H1 (cell line): Measurements from ENCODE around the gene EPB41L4A. TPM values are rescaled to one million over a fixed set of nuclear protein-coding genes. Genes with fewer than 3 reads are reported as not detected.

Experiments used
- CTCF ChIA-PET: fragments of 300-600 bp; sonication (Branson Sonifier 250); formaldehyde crosslinking; loops from one replicate; lab custom pipeline; 2021; ENCODE audit not compliant: partially characterized antibody; lab: Charles Lee
- POLR2A ChIA-PET: fragments of 300-600 bp; sonication (Branson Sonifier 250); formaldehyde crosslinking; loops from one replicate; lab custom pipeline; 2021; ENCODE audit warnings: inconsistent platforms; ENCODE audit not compliant: partially characterized antibody; lab: Charles Lee
- DNase-seq, 2 experiments: peaks; one replicate each; pipeline versions ENCODE4 v3.0.0 to v3.0.0-alpha.2; 2010 to 2022; ENCODE audit warnings: low spot score in 2 of 2, low read depth in 1 of 2, mixed read lengths in 1 of 2
- FAIRE-seq: peaks from 2 replicates; lab custom pipeline; 2011; peaks lifted over from hg19 to GRCh38; lab: Jason Lieb, UNC
- H2AFZ ChIP-seq: 2 replicates; pipeline ENCODE4 v1.8.1; 2012; ENCODE audit warnings: low read length, inconsistent platforms
- H2AK5ac ChIP-seq: 2 replicates; pipeline ENCODE4 v1.6.1; 2013; ENCODE audit warnings: low read depth, low read length
- H2BK120ac ChIP-seq: replicated peaks from 2 replicates; pipeline ENCODE3; 2013; ENCODE audit warnings: low read depth, low read length, inconsistent platforms
- H2BK12ac ChIP-seq: 2 replicates; pipeline ENCODE4 v1.6.1; 2013; ENCODE audit warnings: low read depth, low read length
- H2BK15ac ChIP-seq: 2 replicates; pipeline ENCODE4 v1.6.1; 2013; ENCODE audit warnings: low read length
- H2BK20ac ChIP-seq: 2 replicates; pipeline ENCODE4 v1.6.1; 2013; ENCODE audit warnings: low read length
- H2BK5ac ChIP-seq: 2 replicates; pipeline ENCODE4 v1.6.1; 2013; ENCODE audit warnings: low read depth, low read length
- H3K14ac ChIP-seq: 2 replicates; pipeline ENCODE4 v1.6.1; 2013; ENCODE audit warnings: inconsistent platforms; ENCODE audit not compliant: insufficient read length
- H3K18ac ChIP-seq: 2 replicates; pipeline ENCODE4 v1.6.1; 2013; ENCODE audit warnings: low read length; ENCODE audit errors: extremely low read depth
- H3K23ac ChIP-seq: 2 replicates; pipeline ENCODE4 v1.6.1; 2013; ENCODE audit warnings: inconsistent platforms; ENCODE audit not compliant: insufficient read length
- H3K23me2 ChIP-seq: 2 replicates; pipeline ENCODE4 v1.6.1; 2013; ENCODE audit warnings: low read depth, low read length
- H3K27ac ChIP-seq: 2 replicates; pipeline ENCODE4 v1.6.1; 2011; ENCODE audit warnings: low read depth, low read length, inconsistent platforms
- H3K27me3 ChIP-seq, 4 experiments: replicated peaks in 1 of 4; 1 replicate in 1 of 4; 2 replicates in 3 of 4; pipeline versions ENCODE4 v1.6.1 to v1.8.1; 2011 to 2013; ENCODE audit warnings: low read length in 3 of 4, mild to moderate bottlenecking in 3 of 4, inconsistent platforms in 2 of 4, mixed read lengths in 2 of 4, moderate library complexity in 1 of 4; ENCODE audit not compliant: control insufficient read depth in 3 of 4, insufficient read depth in 3 of 4; ENCODE audit errors: extremely low read depth in 1 of 4
- H3K36me3 ChIP-seq, 4 experiments: 2 replicates each; pipeline versions ENCODE4 v1.6.1 to v1.8.1; 2011 to 2013; ENCODE audit warnings: mild to moderate bottlenecking in 4 of 4, low read length in 3 of 4, moderate library complexity in 2 of 4, control low read depth in 1 of 4, inconsistent platforms in 1 of 4; ENCODE audit not compliant: insufficient read depth in 4 of 4, control insufficient read depth in 2 of 4
- H3K4ac ChIP-seq: replicated peaks from 2 replicates; pipeline ENCODE3; 2013; ENCODE audit warnings: low read length, low read depth, mixed read lengths, inconsistent platforms; ENCODE audit not compliant: insufficient read length
- H3K4me1 ChIP-seq, 4 experiments: replicated peaks in 1 of 4; 1 replicate in 1 of 4; 2 replicates in 3 of 4; pipeline versions ENCODE4 v1.6.1 to v1.8.1; 2011 to 2013; ENCODE audit warnings: low read length in 3 of 4, inconsistent platforms in 2 of 4, mixed read lengths in 1 of 4; ENCODE audit not compliant: insufficient read depth in 4 of 4, control insufficient read depth in 3 of 4
- H3K4me2 ChIP-seq, 2 experiments: 2 replicates each; pipeline versions ENCODE4 v1.6.1 to v1.8.1; 2011 to 2013; ENCODE audit warnings: low read depth in 2 of 2, low read length in 2 of 2, control low read depth in 1 of 2, inconsistent platforms in 1 of 2, mild to moderate bottlenecking in 1 of 2; ENCODE audit not compliant: insufficient read depth in 1 of 2
- H3K4me3 ChIP-seq, 4 experiments: fragments of 200-600, 300-600 bp in 1 of 4; sonication (generic), shearing (Covaris generic), sonication (Bioruptor Twin) in 1 of 4; 2 replicates each; pipeline versions ENCODE4 v1.5.1 to v1.8.1; 2011 to 2016; ENCODE audit warnings: low read length in 4 of 4, low read depth in 3 of 4, control low read depth in 2 of 4, inconsistent platforms in 2 of 4, mild to moderate bottlenecking in 2 of 4, mixed read lengths in 1 of 4, moderate library complexity in 1 of 4; ENCODE audit not compliant: insufficient read depth in 2 of 4; ENCODE audit errors: extremely low read depth in 1 of 4
- H3K56ac ChIP-seq: replicated peaks from 2 replicates; pipeline ENCODE3; 2013; ENCODE audit warnings: low read depth, mild to moderate bottlenecking, mixed read lengths, low read length, inconsistent platforms; ENCODE audit not compliant: insufficient read length
- H3K79me1 ChIP-seq: 2 replicates; pipeline ENCODE4 v1.6.1; 2013; ENCODE audit warnings: low read depth, low read length, control low read depth
- H3K79me2 ChIP-seq, 2 experiments: 2 replicates each; pipeline versions ENCODE4 v1.6.1 to v1.8.1; 2012 to 2013; ENCODE audit warnings: low read length in 2 of 2, mild to moderate bottlenecking in 2 of 2, inconsistent platforms in 1 of 2; ENCODE audit not compliant: insufficient read depth in 2 of 2, control insufficient read depth in 1 of 2
- H3K9ac ChIP-seq, 4 experiments: replicated peaks in 1 of 4; 1 replicate in 1 of 4; 2 replicates in 3 of 4; pipeline versions ENCODE4 v1.6.1 to v1.8.1; 2011 to 2013; ENCODE audit warnings: low read depth in 3 of 4, low read length in 3 of 4, control low read depth in 2 of 4, mild to moderate bottlenecking in 2 of 4, moderate library complexity in 2 of 4, inconsistent platforms in 1 of 4; ENCODE audit errors: extremely low read depth in 1 of 4
- H3K9me3 ChIP-seq, 2 experiments: 2 replicates each; pipeline versions ENCODE4 v1.6.1 to v1.8.1; 2012 to 2013; ENCODE audit warnings: mild to moderate bottlenecking in 2 of 2, moderate library complexity in 2 of 2, control low read depth in 1 of 2, inconsistent platforms in 1 of 2, low read depth in 1 of 2, low read length in 1 of 2, mixed read lengths in 1 of 2; ENCODE audit not compliant: insufficient read depth in 2 of 2
- H4K20me1 ChIP-seq, 2 experiments: replicated peaks in 1 of 2; 2 replicates each; pipeline versions ENCODE3 to v1.8.1; 2011 to 2013; ENCODE audit warnings: inconsistent platforms in 2 of 2, low read length in 2 of 2, mild to moderate bottlenecking in 1 of 2; ENCODE audit not compliant: insufficient read depth in 2 of 2, control insufficient read depth in 1 of 2
- H4K5ac ChIP-seq: 2 replicates; pipeline ENCODE4 v1.6.1; 2013; ENCODE audit warnings: low read length, low read depth, mixed read lengths, inconsistent platforms; ENCODE audit not compliant: insufficient read length
- H4K8ac ChIP-seq: 2 replicates; pipeline ENCODE4 v1.8.0; 2013; ENCODE audit warnings: mild to moderate bottlenecking, moderate library complexity, low read length, inconsistent platforms; ENCODE audit not compliant: insufficient read depth; ENCODE audit errors: extremely low read depth
- H4K91ac ChIP-seq: replicated peaks from 2 replicates; pipeline ENCODE3; 2013; ENCODE audit warnings: low read length, mixed read lengths, inconsistent platforms; ENCODE audit not compliant: insufficient read length
- BACH1 ChIP-seq: IDR thresholded peaks from 2 replicates; pipeline ENCODE4 v1.6.1; 2012; ENCODE audit warnings: low read length, improper control_type of control experiment
- BRCA1 ChIP-seq: IDR thresholded peaks from 2 replicates; pipeline ENCODE4 v1.6.1; 2012; ENCODE audit warnings: low read depth, low read length, improper control_type of control experiment
- CHD1 ChIP-seq: IDR thresholded peaks from 2 replicates; pipeline ENCODE4 v1.6.1; 2012; ENCODE audit warnings: low read depth, low read length, improper control_type of control experiment
- HDAC2 ChIP-seq, 2 experiments: fragments of 300-600 bp in 1 of 2; sonication (generic) in 1 of 2; IDR thresholded peaks; 2 replicates each; pipeline ENCODE4 v1.6.1; 2011 to 2012; ENCODE audit warnings: low read depth in 2 of 2, low read length in 2 of 2, mild to moderate bottlenecking in 2 of 2, moderate library complexity in 2 of 2, borderline replicate concordance in 1 of 2, inconsistent platforms in 1 of 2
- HDAC6 ChIP-seq: IDR thresholded peaks from one replicate; pipeline ENCODE4 v1.7.1; 2012; ENCODE audit warnings: low read depth, mild to moderate bottlenecking, inconsistent platforms, low read length, moderate library complexity
- JUN ChIP-seq: IDR thresholded peaks from 2 replicates; pipeline ENCODE4 v1.6.1; 2011; ENCODE audit warnings: low read depth, mild to moderate bottlenecking, improper control_type of control experiment, low read length
- KDM1A ChIP-seq: fragments of 200-600, 300-600 bp; sonication (generic); IDR thresholded peaks from 2 replicates; pipeline ENCODE4 v1.7.1; 2016; ENCODE audit warnings: mild to moderate bottlenecking, low read length, borderline replicate concordance
- KDM4A ChIP-seq: IDR thresholded peaks from one replicate; pipeline ENCODE4 v1.7.1; 2012; ENCODE audit warnings: low read depth, mild to moderate bottlenecking, moderate library complexity, low read length, inconsistent platforms; ENCODE audit not compliant: severe bottlenecking
- MAX ChIP-seq: IDR thresholded peaks from 2 replicates; pipeline ENCODE4 v1.6.1; 2012; ENCODE audit warnings: inconsistent platforms
- RFX5 ChIP-seq: IDR thresholded peaks from 2 replicates; pipeline ENCODE4 v1.6.1; 2011; ENCODE audit warnings: low read depth, low read length, improper control_type of control experiment, borderline replicate concordance
- SP1 ChIP-seq: IDR thresholded peaks from 2 replicates; pipeline ENCODE4 v1.6.1; 2011; ENCODE audit warnings: low read depth, low read length
- TBP ChIP-seq: IDR thresholded peaks from 2 replicates; pipeline ENCODE4 v1.6.1; 2011; ENCODE audit warnings: low read depth, low read length, improper control_type of control experiment
- YY1 ChIP-seq: IDR thresholded peaks from 2 replicates; pipeline ENCODE4 v1.6.1; 2011; ENCODE audit warnings: low read depth, mild to moderate bottlenecking, low read length
- WGBS, 2 experiments: shearing (Covaris generic) in 1 of 2; methylation state at CpG; one replicate each; pipeline versions ENCODE4 v1.1.6 to v1.1.7; 2013 to 2015; ENCODE audit warnings: low lambda C conversion rate in 2 of 2, mixed read lengths in 2 of 2, inconsistent platforms in 1 of 2, low coverage in 1 of 2, missing lambda C conversion rate in 1 of 2; ENCODE audit not compliant: insufficient replicate concordance in 2 of 2, insufficient coverage in 1 of 2, insufficient read length in 1 of 2; ENCODE audit errors: extremely low coverage in 1 of 2, missing lambda C conversion rate in 1 of 2; 5-methylcytosine and 5-hydroxymethylcytosine counted together
- polyA plus RNA-seq, 7 experiments: library from polyadenylated mRNA; depleted of rRNA in 3 of 7; stranded (reverse) in 5 of 7; unstranded in 2 of 7; fragments of >200 nt in 5 of 7; fragments of 200-250 nt in 2 of 7; gene quantifications; 1 replicate in 5 of 7; 2 replicates in 1 of 7; 4 replicates in 1 of 7; pipeline versions ENCODE4 v1.2.1 to v1.2.3, GENCODE V29; 2011 to 2013; ENCODE audit warnings: missing spikeins in 2 of 7, mixed read lengths in 2 of 7
- total RNA-seq: library from RNA; stranded (reverse); fragmentation: NEBNext Ultra II Directional; extraction: Animal tissue kit (Norgen Biotek cat#: 25700); gene quantifications from 2 replicates; pipeline ENCODE4 v1.2.1, GENCODE V29; 2021

Gene EPB41L4A
- total and polyA plus RNA-seq, 2 of the 8 experiments (the other 6 are each of a cell fraction or from before 2014, with no cell fraction given), result 1.6 to 4.6 TPM

- H3K18ac ChIP-seq, result no peak overlapping the region
- H2BK5ac ChIP-seq, result no peak overlapping the region
- no peak overlapping the region for H3K23ac ChIP-seq
- no peak for FAIRE-seq
- no peak overlapping the region for H3K56ac ChIP-seq
- H3K9ac ChIP-seq, result no peak overlapping the region
- H2BK12ac ChIP-seq, result no peak overlapping the region
- no peaks in the 10 kb centered on the region for H3K79me2 ChIP-seq
- H3K14ac ChIP-seq, result no peak overlapping the region
- no peak overlapping the region for H2BK120ac ChIP-seq
- H2BK20ac ChIP-seq, result no peak overlapping the region
- H4K5ac ChIP-seq, result no peak overlapping the region
- no peak overlapping the region for H2AK5ac ChIP-seq
- no peak overlapping the region for H3K4me3 ChIP-seq
- H3K79me1 ChIP-seq, result no peaks in the 10 kb centered on the region
- H4K8ac ChIP-seq, result no peak overlapping the region
- no peaks in the 10 kb centered on the region for H3K27me3 ChIP-seq
- no peaks in the 10 kb centered on the region for H4K20me1 ChIP-seq
- no peaks in the 10 kb centered on the region for H3K9me3 ChIP-seq
- ChIA-PET POLR2A (no interaction called here), CTCF (interaction anchor here (0.6 to 2.0 kb wide), 8 partner anchors 15 to 407 kb away, joined by 3 to 5 read pairs (median 4); partner anchors contain the start of gene EPB41L4A)
- no peak overlapping the region for H2BK15ac ChIP-seq
- no peak overlapping the region for H3K4me2 ChIP-seq
- no peak overlapping the region for H3K27ac ChIP-seq
- 100% methylated on average over 1 of the region's 1 CpG; no CpG with 5 or more reads in 1 of the 2 experiments for WGBS, 2 experiments
- no peak overlapping the region for H4K91ac ChIP-seq
- DNase-seq, result no peak
- H3K36me3 ChIP-seq, result no peaks in the 10 kb centered on the region; a peak in 1 of 8 replicates
- peaks cover 1% of the 10 kb centered on the region; the same call in 1 of the 2 replicates for H3K23me2 ChIP-seq
- no peak overlapping the region for H2AFZ ChIP-seq
- peaks cover 0 to 4% (median 2%) of the 10 kb centered on the region in 4 experiments; a peak in 3 of 7 replicates for H3K4me1 ChIP-seq
- H3K4ac ChIP-seq, result no peak overlapping the region
- TF ChIP-seq KDM1A (no peak), KDM4A (no peak), YY1 (no peak), TBP (no peak), MAX (no peak), JUN (no peak), CHD1 (no peak), BACH1 (no peak), HDAC2 (IDR thresholded peaks at IDR 0.05; ENCODE audit: borderline replicate concordance in 1 of 2, low read depth in 2 of 2, low read length in 2 of 2) (no peak), RFX5 (no peak), HDAC6 (no peak), BRCA1 (no peak), SP1 (no peak)
Measured at GRCh38 chr5:112317866-112318265, 101.2 kb downstream of the EPB41L4A start.
